ENCODE results near the gene CD300A.

The CD300A gene

GRCh38 chr17:74466111-74466827 lies at the start of gene CD300A:
Gene CD300A (plus strand): TSS chr17:74466634. CDS start chr17:74466704, 70 bp downstream.
- peak; percentile 88 for DNase-seq

GRCh38 chr17:74417178-74418045 lies 49.0 kb upstream of the CD300A start:
- DNase-seq, result peak; percentile 42

GRCh38 chr17:74419928-74420411 lies 46.5 kb upstream of the CD300A start:
- no peak for DNase-seq

- no peak for DNase-seq
These were observed 42.3 kb upstream of the CD300A start for GRCh38 chr17:74424117-74424516.

- no peak for DNase-seq
These were observed 41.8 kb upstream of the CD300A start for GRCh38 chr17:74424657-74425056.

- DNase-seq, result no peak
These were observed 39.8 kb upstream of the CD300A start for GRCh38 chr17:74426551-74427047.

GRCh38 chr17:74427048-74427762 lies 39.2 kb upstream of the CD300A start:
- no peak for DNase-seq

- DNase-seq, result no peak
These were observed 38.7 kb upstream of the CD300A start for GRCh38 chr17:74427763-74428153.

- DNase-seq, result no peak
These were observed 36.6 kb upstream of the CD300A start for GRCh38 chr17:74429604-74430384.

GRCh38 chr17:74430385-74430705 lies 36.1 kb upstream of the CD300A start:
- DNase-seq, result no peak

- peak; percentile 66 for DNase-seq
These were observed 35.5 kb upstream of the CD300A start for GRCh38 chr17:74430706-74431567.

- peak; percentile 39 for DNase-seq
These were observed 34.6 kb upstream of the CD300A start, which contains the start of gene GPRC5C for GRCh38 chr17:74431568-74432423. Gene GPRC5C (plus strand): TSS chr17:74432088. CDS start chr17:74439777, 7,689 bp downstream.

GRCh38 chr17:74432424-74432690 lies 34.1 kb upstream of the CD300A start:
- no peak for DNase-seq

- no peak for DNase-seq
These were observed 33.6 kb upstream of the CD300A start for GRCh38 chr17:74432766-74433391.

- no peak for DNase-seq
These were observed 32.9 kb upstream of the CD300A start for GRCh38 chr17:74433421-74434121.

- no peak for DNase-seq
These were observed 30.6 kb upstream of the CD300A start for GRCh38 chr17:74435775-74436359.

- peak; percentile 23 for DNase-seq
These were observed 28.7 kb upstream of the CD300A start for GRCh38 chr17:74437702-74438101.

GRCh38 chr17:74439691-74440567 lies 26.5 kb upstream of the CD300A start:
- DNase-seq, result no peak

Measured in MV-4-11 (cell line).